Spinal cord (tissue), 10 donors: Measurements from ENCODE around the gene YIPF6. TPM values are rescaled to one million over a fixed set of nuclear protein-coding genes. Genes with fewer than 3 reads are reported as not detected.
"Not testable (repeated sequence)": the region's sequence is repeated elsewhere in the genome, so short reads cannot be mapped to it uniquely, and the experiment has no call there.

ENCODE experiments used
- DNase-seq, 6 donors: peaks; one replicate each; pipeline versions ENCODE4 v3.0.0 to v3.0.0-alpha.2; 2013 to 2015; ENCODE audit warnings: low spot score in 6 of 6, low read depth in 4 of 6
- H3K27ac ChIP-seq: one replicate; pipeline ENCODE4 v1.5.1; 2013; ENCODE audit warnings: low read depth, low read length, control low read depth
- H3K27me3 ChIP-seq: one replicate; pipeline ENCODE4 v1.6.1; 2013; ENCODE audit warnings: low read length; ENCODE audit not compliant: control insufficient read depth, insufficient read depth
- H3K36me3 ChIP-seq: one replicate; pipeline ENCODE4 v1.6.1; 2013; ENCODE audit warnings: low read length; ENCODE audit not compliant: control insufficient read depth, insufficient read depth
- H3K4me1 ChIP-seq: one replicate; pipeline ENCODE4 v1.6.1; 2013; ENCODE audit warnings: low read length; ENCODE audit not compliant: control insufficient read depth, insufficient read depth
- H3K4me3 ChIP-seq: one replicate; pipeline ENCODE4 v1.5.1; 2013; ENCODE audit warnings: low read depth, low read length, control low read depth
- H3K9me3 ChIP-seq: one replicate; pipeline ENCODE4 v1.6.1; 2013; ENCODE audit warnings: low read length; ENCODE audit not compliant: control insufficient read depth, insufficient read depth
- WGBS: methylation state at CpG from one replicate; pipeline ENCODE4 v1.1.5; 2013; ENCODE audit warnings: missing lambda C conversion rate; ENCODE audit not compliant: insufficient coverage; 5-methylcytosine and 5-hydroxymethylcytosine counted together
- polyA plus RNA-seq, 2 donors: library from polyadenylated mRNA; unstranded; fragments of 120-200 nt; gene quantifications; one replicate each; pipeline ENCODE4 v1.2.1, GENCODE V29; 2013; ENCODE audit not compliant: insufficient read length in 2 of 2
- total RNA-seq, 2 donors: library from RNA; depleted of rRNA in 1 of 2; stranded (reverse); fragments of 120-200 nt in 1 of 2; fragments of >200 nt in 1 of 2; gene quantifications; one replicate each; pipeline versions ENCODE4 v1.2.3 to v1.2.4, GENCODE V29; 2013 to 2014
- donor health status: healthy.

Gene YIPF6
- total and polyA plus RNA-seq, 4 donors, result 30.7 to 50.5 (median 41.6) TPM

- WGBS, result 66% methylated on average over 8 of the region's 17 CpGs
- Histone ChIP-seq H3K36me3 (no peaks in the 10 kb centered on the region), H3K4me1 (peaks cover 5% of the 10 kb centered on the region), H3K27ac (no peak overlapping the region), H3K4me3 (peak overlapping the region; percentile 63), H3K27me3 (no peaks in the 10 kb centered on the region), H3K9me3 (no peaks in the 10 kb centered on the region)
- DNase-seq, result no peak
These were observed 973 bp downstream of the YIPF6 start for GRCh38 chrX:68499543-68500504.

- no peak for DNase-seq
- Histone ChIP-seq H3K4me1 (peaks cover 5% of the 10 kb centered on the region), H3K4me3 (no peak overlapping the region), H3K27me3 (no peaks in the 10 kb centered on the region), H3K36me3 (no peaks in the 10 kb centered on the region), H3K27ac (no peak overlapping the region), H3K9me3 (no peaks in the 10 kb centered on the region)
- 79% methylated on average over 5 of the region's 11 CpGs for WGBS
These were observed 5.2 kb downstream of the YIPF6 start for GRCh38 chrX:68503836-68504636.

- DNase-seq, result no peak
- H3K4me3 ChIP-seq, result no peak overlapping the region
- H3K9me3 ChIP-seq, result no peaks in the 10 kb centered on the region
- H3K27ac ChIP-seq, result no peak overlapping the region
- H3K27me3 ChIP-seq, result no peaks in the 10 kb centered on the region
- H3K4me1 ChIP-seq, result no peaks in the 10 kb centered on the region
- 70% methylated on average over 2 of the region's 2 CpGs for WGBS
- no peaks in the 10 kb centered on the region for H3K36me3 ChIP-seq
These were observed 7.8 kb downstream of the YIPF6 start for GRCh38 chrX:68506649-68507048.

- no peaks in the 10 kb centered on the region for H3K4me1 ChIP-seq
- H3K4me3 ChIP-seq, result no peak overlapping the region
- H3K27ac ChIP-seq, result no peak overlapping the region
- H3K36me3 ChIP-seq, result peaks cover 4% of the 10 kb centered on the region
- H3K27me3 ChIP-seq, result no peaks in the 10 kb centered on the region
- H3K9me3 ChIP-seq, result no peaks in the 10 kb centered on the region
- 55% methylated on average over 1 of the region's 2 CpGs for WGBS
- no peak for DNase-seq
These were observed 9.9 kb downstream of the YIPF6 start for GRCh38 chrX:68508799-68509198.

GRCh38 chrX:68511255-68511654, 12.4 kb downstream of the YIPF6 start:
- Histone ChIP-seq H3K27me3 (no peaks in the 10 kb centered on the region), H3K27ac (no peak overlapping the region), H3K4me3 (no peak overlapping the region), H3K4me1 (no peaks in the 10 kb centered on the region), H3K36me3 (peaks cover 9% of the 10 kb centered on the region), H3K9me3 (no peaks in the 10 kb centered on the region)
- peak in 4 of 6 donors; percentile 11 to 68 (median 44) for DNase-seq
- WGBS, result 40% methylated on average over 1 of the region's 3 CpGs

GRCh38 chrX:68524680-68525079, 25.8 kb downstream of the YIPF6 start:
- no CpG with 5 or more reads among the region's 2 CpGs for WGBS
- not testable (repeated sequence) for DNase-seq

GRCh38 chrX:68532831-68533533, 34.1 kb downstream of the YIPF6 start:
- H3K4me3 ChIP-seq, result no peak overlapping the region
- H3K27ac ChIP-seq, result no peak overlapping the region
- H3K9me3 ChIP-seq, result no peaks in the 10 kb centered on the region
- DNase-seq, result no peak
- H3K36me3 ChIP-seq, result no peaks in the 10 kb centered on the region
- no peaks in the 10 kb centered on the region for H3K27me3 ChIP-seq
- no peaks in the 10 kb centered on the region for H3K4me1 ChIP-seq
- 67% methylated on average over 1 of the region's 1 CpG for WGBS

More at GRCh38 chrX:68524680-68525079, 25.8 kb downstream of the YIPF6 start:
- not testable (repeated sequence) for H3K27me3 ChIP-seq, H3K9me3 ChIP-seq, H3K36me3 ChIP-seq, H3K27ac ChIP-seq, H3K4me1 ChIP-seq, H3K4me3 ChIP-seq

- Histone ChIP-seq H3K36me3 (no peaks in the 10 kb centered on the region), H3K27me3 (no peaks in the 10 kb centered on the region), H3K27ac (no peak overlapping the region), H3K4me1 (no peaks in the 10 kb centered on the region), H3K9me3 (no peaks in the 10 kb centered on the region), H3K4me3 (no peak overlapping the region)
- DNase-seq, result no peak
- WGBS, result 50% methylated on average over 1 of the region's 2 CpGs
These were observed 34.8 kb downstream of the YIPF6 start for GRCh38 chrX:68533656-68534055.

GRCh38 chrX:68534691-68535090, 35.8 kb downstream of the YIPF6 start:
- 68% methylated on average over 2 of the region's 4 CpGs for WGBS
- Histone ChIP-seq H3K4me1 (no peaks in the 10 kb centered on the region), H3K9me3 (no peaks in the 10 kb centered on the region), H3K27ac (no peak overlapping the region), H3K27me3 (no peaks in the 10 kb centered on the region), H3K4me3 (no peak overlapping the region), H3K36me3 (no peaks in the 10 kb centered on the region)
- DNase-seq, result no peak
